ENCODE measurements around the gene STRBP. TPM values are rescaled to one million over a fixed set of nuclear protein-coding genes. Genes with fewer than 3 reads are reported as not detected.

Gene STRBP
- total RNA-seq, 1 experiment from 2014 or later = 39.9 TPM

DNA sequence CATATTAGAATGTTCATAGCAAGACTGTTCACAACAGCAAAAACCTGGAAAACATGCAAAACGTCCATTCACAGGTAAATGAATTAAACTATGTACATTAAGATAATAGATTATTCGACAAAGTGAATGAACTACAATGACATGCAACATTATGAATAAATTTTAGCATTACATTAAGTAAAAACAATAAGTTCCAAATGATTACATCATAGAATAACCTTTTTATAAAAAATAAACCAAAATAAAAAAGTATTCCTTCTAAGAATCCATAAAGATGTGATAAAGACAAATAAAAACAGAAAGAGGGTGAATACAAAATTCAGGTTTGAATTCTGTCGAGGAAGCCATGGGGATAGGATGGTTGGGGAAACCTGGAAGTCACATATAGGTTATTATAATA lies 57.3 kb downstream of the STRBP start:
- no TSS peak for BruUV-seq (replicated peaks)
- intact Hi-C loops (cut with micrococcal nuclease; ENCODE audit: unreplicated experiment) = no loop called here

DNA sequence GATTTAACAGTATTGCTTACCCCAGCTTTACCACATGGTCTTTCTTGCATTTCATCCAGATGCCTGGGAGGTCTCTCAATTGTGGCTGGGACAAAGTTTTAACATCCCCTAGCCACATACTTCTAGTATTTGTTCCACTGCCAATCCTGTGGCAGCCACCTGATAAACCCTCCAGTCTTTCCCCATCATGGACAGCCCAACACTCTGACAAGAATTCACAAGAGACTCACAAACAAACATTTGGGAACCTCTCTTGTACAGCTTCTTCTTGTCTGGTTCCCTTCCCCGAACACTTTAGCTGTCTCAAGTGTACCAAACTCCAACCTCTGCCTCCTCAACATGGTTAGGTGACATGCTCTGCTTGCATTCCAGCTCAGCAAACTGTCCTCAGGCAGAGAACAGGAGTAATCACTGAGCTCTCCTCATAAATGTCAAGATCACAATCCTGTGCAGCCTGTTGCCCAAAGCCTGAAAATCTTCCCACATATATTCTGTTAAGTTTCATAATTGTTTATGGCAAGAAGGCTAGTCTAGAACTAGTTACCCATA lies 59.7 kb downstream of the STRBP start:
- Histone ChIP-seq H3K4me1 (replicated peaks; ENCODE audit: insufficient read depth) (no peaks in the 10 kb centered on the region), H3K36me3 (ENCODE audit: low read depth) (no peaks in the 10 kb centered on the region), H3K9me3 (ENCODE audit: insufficient read depth, low read depth) (no peaks in the 10 kb centered on the region), H3K27me3 (ENCODE audit: insufficient read depth, low read depth) (no peaks in the 10 kb centered on the region), H3K27ac (no peak overlapping the region), H4K20me1 (ENCODE audit: insufficient read depth) (no peaks in the 10 kb centered on the region), H3F3A (ENCODE audit: insufficient read depth, low read depth) (no peaks in the 10 kb centered on the region), H3K79me2 (ENCODE audit: low read depth) (no peaks in the 10 kb centered on the region), H3K4me3 (no peak overlapping the region), H3K9me2 (ENCODE audit: insufficient read depth) (no peaks in the 10 kb centered on the region), H2AFZ (no peak overlapping the region), H3K4me2 (no peak overlapping the region)
- intact Hi-C loops (cut with micrococcal nuclease; ENCODE audit: unreplicated experiment) = no loop called here
- no peak for TF ChIP-seq EZH2 (IDR thresholded peaks at IDR 0.05; ENCODE audit: low read depth)
- TF ChIP-seq, protein P1, sequence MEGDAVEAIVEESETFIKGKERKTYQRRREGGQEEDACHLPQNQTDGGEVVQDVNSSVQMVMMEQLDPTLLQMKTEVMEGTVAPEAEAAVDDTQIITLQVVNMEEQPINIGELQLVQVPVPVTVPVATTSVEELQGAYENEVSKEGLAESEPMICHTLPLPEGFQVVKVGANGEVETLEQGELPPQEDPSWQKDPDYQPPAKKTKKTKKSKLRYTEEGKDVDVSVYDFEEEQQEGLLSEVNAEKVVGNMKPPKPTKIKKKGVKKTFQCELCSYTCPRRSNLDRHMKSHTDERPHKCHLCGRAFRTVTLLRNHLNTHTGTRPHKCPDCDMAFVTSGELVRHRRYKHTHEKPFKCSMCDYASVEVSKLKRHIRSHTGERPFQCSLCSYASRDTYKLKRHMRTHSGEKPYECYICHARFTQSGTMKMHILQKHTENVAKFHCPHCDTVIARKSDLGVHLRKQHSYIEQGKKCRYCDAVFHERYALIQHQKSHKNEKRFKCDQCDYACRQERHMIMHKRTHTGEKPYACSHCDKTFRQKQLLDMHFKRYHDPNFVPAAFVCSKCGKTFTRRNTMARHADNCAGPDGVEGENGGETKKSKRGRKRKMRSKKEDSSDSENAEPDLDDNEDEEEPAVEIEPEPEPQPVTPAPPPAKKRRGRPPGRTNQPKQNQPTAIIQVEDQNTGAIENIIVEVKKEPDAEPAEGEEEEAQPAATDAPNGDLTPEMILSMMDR (conservative IDR thresholded peaks at IDR 0.05) = no peak
- ChIA-PET CTCF (no interaction called here), POLR2A (ENCODE audit: unreplicated experiment) (no interaction called here)
- no TSS peak for BruUV-seq (replicated peaks)
- no peak for DNase-seq

More for the DNA sequence above, 57.3 kb downstream of the STRBP start:
- TF ChIP-seq, protein P1 (conservative IDR thresholded peaks at IDR 0.05) = no peak
- no peak for TF ChIP-seq EZH2 (IDR thresholded peaks at IDR 0.05; ENCODE audit: low read depth)
- Histone ChIP-seq H4K20me1 (ENCODE audit: insufficient read depth) (no peaks in the 10 kb centered on the region), H3K36me3 (ENCODE audit: low read depth) (no peaks in the 10 kb centered on the region), H2AFZ (no peak overlapping the region), H3K9me3 (ENCODE audit: insufficient read depth, low read depth) (no peaks in the 10 kb centered on the region), H3K27me3 (ENCODE audit: insufficient read depth, low read depth) (no peaks in the 10 kb centered on the region), H3F3A (ENCODE audit: insufficient read depth, low read depth) (no peaks in the 10 kb centered on the region), H3K79me2 (ENCODE audit: low read depth) (no peaks in the 10 kb centered on the region), H3K4me3 (no peak overlapping the region), H3K4me2 (no peak overlapping the region), H3K9me2 (ENCODE audit: insufficient read depth) (no peaks in the 10 kb centered on the region), H3K4me1 (replicated peaks; ENCODE audit: insufficient read depth) (no peaks in the 10 kb centered on the region), H3K27ac (no peak overlapping the region)
- ChIA-PET CTCF (no interaction called here), POLR2A (ENCODE audit: unreplicated experiment) (no interaction called here)
- DNase-seq = no peak

DNA sequence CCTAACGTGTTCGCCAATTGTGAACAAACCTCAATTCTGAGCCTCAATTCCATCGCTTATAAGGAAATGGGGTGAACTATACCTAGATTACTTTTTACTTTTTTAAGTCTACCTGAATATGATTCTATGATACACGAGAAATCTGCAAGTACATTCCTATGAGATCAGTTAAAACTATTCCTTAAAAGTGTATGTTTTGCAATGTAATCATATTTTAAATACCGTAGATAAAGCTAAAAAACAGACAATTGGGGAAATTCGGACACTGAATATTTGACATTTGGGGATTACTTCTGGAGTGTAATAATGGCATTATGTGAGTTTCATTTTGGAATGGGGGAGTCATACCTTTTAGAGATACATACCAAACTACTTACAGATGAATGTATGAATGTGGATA lies 62.3 kb downstream of the STRBP start:
- Histone ChIP-seq H3K27ac (no peak overlapping the region), H3K9me3 (ENCODE audit: insufficient read depth, low read depth) (no peaks in the 10 kb centered on the region; the same call in 1 of the 2 replicates), H3K36me3 (ENCODE audit: low read depth) (no peaks in the 10 kb centered on the region), H4K20me1 (ENCODE audit: insufficient read depth) (no peaks in the 10 kb centered on the region; the same call in 1 of the 2 replicates), H3K4me1 (replicated peaks; ENCODE audit: insufficient read depth) (no peaks in the 10 kb centered on the region), H3K79me2 (ENCODE audit: low read depth) (no peaks in the 10 kb centered on the region), H3K4me3 (no peak overlapping the region), H3K27me3 (ENCODE audit: insufficient read depth, low read depth) (no peaks in the 10 kb centered on the region), H3F3A (ENCODE audit: insufficient read depth, low read depth) (no peaks in the 10 kb centered on the region), H2AFZ (no peak overlapping the region), H3K4me2 (no peak overlapping the region), H3K9me2 (ENCODE audit: insufficient read depth) (peaks cover 4% of the 10 kb centered on the region; the same call in 1 of the 2 replicates)
- ChIA-PET POLR2A (ENCODE audit: unreplicated experiment) (no interaction called here), CTCF (no interaction called here)
- no peak for TF ChIP-seq EZH2 (IDR thresholded peaks at IDR 0.05; ENCODE audit: low read depth)
- TF ChIP-seq, protein P1 (conservative IDR thresholded peaks at IDR 0.05) = no peak
- no peak for DNase-seq
- intact Hi-C loops (cut with micrococcal nuclease; ENCODE audit: unreplicated experiment) = no loop called here
- no TSS peak for BruUV-seq (replicated peaks)

All from PC-9 (cell line).